T-cell (primary cell): ENCODE data around the gene PLA2G5. TPM values are rescaled to one million over a fixed set of nuclear protein-coding genes. Genes with fewer than 3 reads are reported as not detected.

Source experiments
- ATAC-seq, 4 experiments: fragments of 200-7000 bp in 3 of 4; fragments of 150-1000 bp in 1 of 4; cut with Tn5 transposase; replicated peaks in 1 of 4; 1 replicate in 3 of 4; 2 replicates in 1 of 4; pipeline ENCODE4 v1.10.0; 2021; ENCODE audit warnings: moderate library complexity in 3 of 4, mild to moderate bottlenecking in 2 of 4, moderate number of reproducible peaks in 1 of 4
- CTCF ChIA-PET, 2 donors: fragments of 300-600 bp; sonication (Branson Sonifier 250); formaldehyde crosslinking; loops; one replicate each; lab custom pipeline; 2022; ENCODE audit warnings: antibody characterized with exemption in 2 of 2; lab: Charles Lee
- POLR2A ChIA-PET, 2 donors: fragments of 300-600 bp; sonication (Branson Sonifier 250); formaldehyde crosslinking; loops; one replicate each; lab custom pipeline; 2022; ENCODE audit warnings: antibody characterized with exemption in 2 of 2; lab: Charles Lee
- DNase-seq, 35 experiments: peaks; one replicate each; pipeline versions ENCODE4 v3.0.0 to v3.0.0-alpha.2; 2013 to 2023
- H3K27ac ChIP-seq: one replicate; pipeline ENCODE4 v1.5.1; 2013; ENCODE audit warnings: low read length
- H3K27me3 ChIP-seq, 2 experiments: replicated peaks in 1 of 2; 1 replicate in 1 of 2; 2 replicates in 1 of 2; pipeline versions ENCODE4 v1.6.1 to v1.7.0; 2013; ENCODE audit warnings: low read length in 1 of 2, mixed read lengths in 1 of 2; ENCODE audit not compliant: control insufficient read depth in 2 of 2, insufficient read depth in 2 of 2; ENCODE audit errors: extremely low read depth in 1 of 2
- H3K36me3 ChIP-seq, 2 donors: 1 replicate in 1 of 2; 2 replicates in 1 of 2; pipeline versions ENCODE4 v1.6.1 to v1.7.0; 2013; ENCODE audit warnings: low read length in 1 of 2; ENCODE audit not compliant: control insufficient read depth in 2 of 2, insufficient read depth in 1 of 2; ENCODE audit errors: extremely low read depth in 1 of 2
- H3K4me1 ChIP-seq, 2 experiments: 1 replicate in 1 of 2; 2 replicates in 1 of 2; pipeline versions ENCODE4 v1.6.1 to v1.7.0; 2013; ENCODE audit warnings: low read length in 2 of 2, mixed read lengths in 1 of 2; ENCODE audit not compliant: insufficient read depth in 2 of 2, control insufficient read depth in 1 of 2; ENCODE audit errors: extremely low read depth in 1 of 2
- H3K4me3 ChIP-seq, 2 donors: 1 replicate in 1 of 2; 2 replicates in 1 of 2; pipeline versions ENCODE4 v1.5.1 to v1.7.0; 2013; ENCODE audit warnings: mild to moderate bottlenecking in 2 of 2, low read length in 1 of 2, moderate library complexity in 1 of 2; ENCODE audit not compliant: control insufficient read depth in 1 of 2; ENCODE audit errors: extremely low read depth in 1 of 2
- H3K9me3 ChIP-seq: 2 replicates; pipeline ENCODE4 v1.7.0; 2013
- H3K27ac Mint-ChIP-seq, 2 donors: one replicate each; pipeline ENCODE4 v1.8.0; 2020 to 2021; ENCODE audit warnings: mild to moderate bottlenecking in 2 of 2, mixed read lengths in 2 of 2
- H3K27me3 Mint-ChIP-seq, 2 donors: one replicate each; pipeline ENCODE4 v1.8.0; 2021 to 2022; ENCODE audit warnings: mixed read lengths in 2 of 2
- H3K36me3 Mint-ChIP-seq: one replicate; pipeline ENCODE4 v1.8.0; 2021; ENCODE audit warnings: mixed read lengths
- H3K4me1 Mint-ChIP-seq, 3 donors: one replicate each; pipeline ENCODE4 v1.8.0; 2020 to 2022; ENCODE audit warnings: mixed read lengths in 3 of 3, mild to moderate bottlenecking in 1 of 3
- H3K4me3 Mint-ChIP-seq, 3 donors: one replicate each; pipeline ENCODE4 v1.8.0; 2020 to 2022; ENCODE audit warnings: mild to moderate bottlenecking in 3 of 3, mixed read lengths in 3 of 3, moderate library complexity in 3 of 3
- H3K9me3 Mint-ChIP-seq, 3 donors: one replicate each; pipeline ENCODE4 v1.8.0; 2020 to 2022; ENCODE audit warnings: mixed read lengths in 3 of 3
- WGBS: methylation state at CpG from one replicate; pipeline ENCODE4 v1.1.5; 2013; ENCODE audit warnings: missing lambda C conversion rate; ENCODE audit not compliant: insufficient coverage; 5-methylcytosine and 5-hydroxymethylcytosine counted together
- total RNA-seq, 35 experiments: library from RNA in 6 of 35; stranded (reverse) in 6 of 35; fragments of 120-200 nt in 1 of 35; gene quantifications; one replicate each; pipeline versions ENCODE4 v1.2.1 to v1.2.4 and lab custom pipeline; 2013 to 2026

Gene PLA2G5
- total RNA-seq, 5 donors from 2014 or later (not counting 1 experiment from before 2014, with no cell fraction given) = not detected

DNA sequence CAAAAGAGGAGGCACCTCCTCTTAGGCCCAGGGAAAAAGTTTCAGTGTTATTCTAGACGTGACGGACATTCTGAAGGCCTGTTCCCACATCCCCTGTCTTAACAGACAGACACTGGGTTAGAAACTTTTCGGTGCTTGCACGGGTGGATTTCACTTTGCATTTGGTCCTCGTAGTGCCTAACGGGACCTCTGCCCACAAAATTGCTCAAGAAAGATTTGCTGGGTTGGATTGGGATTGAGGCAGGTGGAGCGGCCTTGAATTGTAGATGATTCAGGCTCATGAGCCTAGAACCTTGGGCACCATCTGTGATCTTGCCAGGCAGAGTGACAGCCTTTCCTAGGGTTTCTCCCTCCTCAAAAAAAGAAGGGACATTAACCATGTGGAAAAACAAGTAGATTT lies 2.8 kb downstream of the PLA2G5 start:
- POLR2A ChIA-PET = no interaction called here
- 82% methylated on average over 5 of the region's 7 CpGs for WGBS

DNA sequence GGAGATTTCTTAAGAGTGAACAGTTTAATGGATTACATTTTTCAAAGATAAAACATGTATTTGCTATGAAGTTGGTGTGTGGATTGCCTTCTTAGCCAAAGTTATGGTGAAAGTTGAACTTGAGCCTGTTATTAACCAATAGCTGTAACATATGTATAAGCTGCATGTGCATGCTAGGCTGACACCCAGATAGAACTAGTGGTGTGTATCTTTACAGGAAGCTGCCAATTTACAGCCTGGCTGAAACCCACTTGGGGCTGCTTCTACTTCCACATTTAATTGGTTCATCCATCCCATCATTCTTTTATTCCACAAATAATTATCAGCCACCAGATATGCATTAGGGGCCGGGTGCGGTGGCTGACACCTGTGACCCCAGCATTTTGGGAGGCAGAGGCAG lies 3.3 kb downstream of the PLA2G5 start:
- no peak overlapping the region for H3K4me3 ChIP-seq
- H3K27ac ChIP-seq = no peak overlapping the region
- Mint-ChIP-seq H3K4me1 (peaks cover 0 to 6% (median 3%) of the 10 kb centered on the region in 3 donors), H3K9me3 (no peaks in the 10 kb centered on the region), H3K36me3 (no peaks in the 10 kb centered on the region), H3K4me3 (no peak overlapping the region), H3K27ac (no peak overlapping the region), H3K27me3 (peaks cover 11% of the 10 kb centered on the region in 2 donors)
- POLR2A ChIA-PET = no interaction called here
- no peaks in the 10 kb centered on the region for H3K9me3 ChIP-seq
- no peaks in the 10 kb centered on the region for H3K36me3 ChIP-seq
- no peaks in the 10 kb centered on the region for H3K4me1 ChIP-seq
- H3K27me3 ChIP-seq = peaks cover 0 to 11% of the 10 kb centered on the region in 2 experiments
- CTCF ChIA-PET = no interaction called here
- DNase-seq (no peak), ATAC-seq (no peak)
- 80% methylated on average over 2 of the region's 2 CpGs for WGBS

More for the DNA sequence above, 2.8 kb downstream of the PLA2G5 start:
- ATAC-seq (no peak), DNase-seq (peak in 1 of 35 experiments; percentile 14)
- no peaks in the 10 kb centered on the region for H3K9me3 Mint-ChIP-seq
- H3K36me3 Mint-ChIP-seq = no peaks in the 10 kb centered on the region
- Histone ChIP-seq H3K9me3 (no peaks in the 10 kb centered on the region), H3K36me3 (no peaks in the 10 kb centered on the region), H3K4me1 (no peaks in the 10 kb centered on the region), H3K27me3 (peaks cover 0 to 9% of the 10 kb centered on the region in 2 experiments), H3K27ac (no peak overlapping the region), H3K4me3 (no peak overlapping the region)
- peaks cover 0 to 1% (median 0%) of the 10 kb centered on the region in 3 donors for H3K4me1 Mint-ChIP-seq
- CTCF ChIA-PET = no interaction called here
- no peak overlapping the region for H3K4me3 Mint-ChIP-seq
- no peak overlapping the region for H3K27ac Mint-ChIP-seq
- peaks cover 6% of the 10 kb centered on the region in 2 donors for H3K27me3 Mint-ChIP-seq

DNA sequence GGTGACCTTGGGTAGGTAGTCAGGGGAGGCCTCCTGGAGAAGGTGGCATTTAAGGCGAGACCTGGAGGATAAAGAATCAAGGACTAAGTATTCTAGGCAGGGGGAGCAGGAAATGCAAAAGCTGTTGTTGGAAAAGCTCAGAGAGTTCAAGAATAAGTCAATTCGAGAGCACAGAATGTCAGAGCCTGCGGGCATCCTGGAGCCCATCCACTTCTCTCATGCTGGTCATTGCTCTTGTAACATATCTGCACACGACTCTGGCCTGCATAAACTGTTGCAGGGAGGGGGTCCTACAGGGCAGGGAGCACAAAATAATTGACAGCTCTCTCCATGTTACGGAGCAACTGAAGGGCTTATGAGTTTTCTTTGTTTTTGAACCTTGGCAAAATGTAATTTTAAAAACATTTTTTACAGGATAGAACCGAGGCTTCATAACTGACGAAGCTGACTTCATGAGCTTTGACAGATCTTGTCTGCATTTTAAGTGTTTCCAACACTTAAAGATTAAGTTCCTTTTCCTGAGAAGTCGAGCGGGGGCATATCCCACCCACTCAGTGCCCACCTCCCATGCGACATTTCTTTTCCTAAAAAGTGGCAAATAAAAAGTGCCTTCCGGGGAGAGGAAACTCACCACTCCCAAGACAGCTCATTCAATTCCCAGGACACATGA lies 4.2 kb downstream of the PLA2G5 start:
- Histone ChIP-seq H3K36me3 (no peaks in the 10 kb centered on the region), H3K9me3 (no peaks in the 10 kb centered on the region), H3K27ac (no peak overlapping the region), H3K27me3 (peaks cover 0 to 18% of the 10 kb centered on the region in 2 experiments), H3K4me1 (no peaks in the 10 kb centered on the region), H3K4me3 (no peak overlapping the region)
- POLR2A ChIA-PET = no interaction called here
- Mint-ChIP-seq H3K27me3 (peaks cover 16 to 18% of the 10 kb centered on the region in 2 donors), H3K4me3 (no peak overlapping the region), H3K36me3 (no peaks in the 10 kb centered on the region), H3K27ac (no peak overlapping the region), H3K4me1 (peaks cover 0 to 11% (median 7%) of the 10 kb centered on the region in 3 donors), H3K9me3 (no peaks in the 10 kb centered on the region)
- DNase-seq (no peak), ATAC-seq (no peak)
- CTCF ChIA-PET = no interaction called here
- WGBS = 81% methylated on average over 11 of the region's 11 CpGs

DNA sequence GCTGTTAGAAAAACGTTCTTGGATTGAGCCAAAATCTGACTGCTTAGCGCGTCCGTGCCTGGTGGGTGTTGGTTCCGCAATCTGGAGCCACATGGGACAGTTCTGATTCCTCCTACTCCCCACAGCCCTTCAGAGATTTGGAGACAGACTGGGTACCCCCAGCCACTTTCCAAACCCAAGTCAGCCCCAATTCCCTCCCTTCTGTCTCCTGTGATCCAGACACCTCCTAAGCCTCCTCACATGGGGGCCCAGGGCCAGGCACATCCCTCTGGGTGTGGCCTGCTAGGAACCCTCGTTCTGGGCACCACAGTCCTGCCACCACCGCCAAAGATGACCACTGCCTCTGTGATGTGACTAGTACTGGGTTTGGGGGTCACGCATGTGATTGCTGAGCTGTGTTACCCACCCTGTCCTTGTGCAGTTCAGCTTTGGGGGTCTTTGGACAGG lies 4.8 kb downstream of the PLA2G5 start:
- CTCF ChIA-PET = no interaction called here
- H3K4me1 ChIP-seq = no peaks in the 10 kb centered on the region
- DNase-seq = peak in 1 of 35 experiments; percentile 3

DNA sequence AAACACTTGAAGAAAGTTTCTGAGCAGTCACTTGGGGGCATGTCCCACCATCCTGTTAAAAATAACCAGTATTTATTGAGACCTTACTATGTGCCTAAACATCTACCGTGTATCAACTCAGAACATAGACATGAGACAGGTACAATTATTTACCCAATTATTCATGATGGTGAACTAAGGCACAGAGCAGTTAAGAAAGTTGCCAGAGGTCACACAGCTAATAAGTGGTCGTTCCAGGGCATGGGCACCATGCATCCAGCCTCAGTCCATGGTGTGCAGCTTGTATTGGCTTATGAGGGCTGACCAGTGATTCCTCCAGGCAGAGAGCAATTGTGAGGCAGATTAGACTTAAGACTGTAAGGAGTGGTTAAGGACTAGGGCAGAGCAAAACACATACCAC lies 5.4 kb downstream of the PLA2G5 start:
- H3K4me1 ChIP-seq = peaks cover 0 to 2% of the 10 kb centered on the region in 2 experiments

More for the DNA sequence above, 4.8 kb downstream of the PLA2G5 start:
- Mint-ChIP-seq H3K27me3 (peaks cover 19 to 20% of the 10 kb centered on the region in 2 donors), H3K36me3 (no peaks in the 10 kb centered on the region), H3K9me3 (no peaks in the 10 kb centered on the region), H3K4me1 (peaks cover 0 to 12% (median 7%) of the 10 kb centered on the region in 3 donors), H3K4me3 (no peak overlapping the region), H3K27ac (no peak overlapping the region)
- Histone ChIP-seq H3K27me3 (peaks cover 0 to 22% of the 10 kb centered on the region in 2 experiments), H3K36me3 (no peaks in the 10 kb centered on the region), H3K9me3 (no peaks in the 10 kb centered on the region), H3K27ac (no peak overlapping the region), H3K4me3 (no peak overlapping the region)
- WGBS = 50% methylated on average over 1 of the region's 8 CpGs
- no peak for ATAC-seq
- POLR2A ChIA-PET = no interaction called here

DNA sequence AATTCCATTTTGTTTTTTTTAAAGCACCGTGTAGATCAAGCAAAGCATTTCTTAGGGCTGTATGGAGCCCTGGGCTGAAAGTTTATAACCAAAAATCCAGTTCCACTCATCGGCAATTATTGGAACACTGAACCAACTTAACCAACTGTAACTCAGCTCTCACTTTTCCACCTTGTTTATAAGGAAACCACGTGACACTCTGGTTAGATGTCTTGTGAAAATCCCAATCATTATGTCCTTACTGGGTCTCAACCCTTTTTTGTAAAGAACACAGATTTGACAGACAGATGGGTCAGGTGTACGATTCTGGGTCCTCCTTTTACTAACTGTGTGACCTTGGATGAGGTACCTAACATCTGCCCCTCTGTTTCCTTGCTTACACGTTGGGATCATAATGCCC lies 6.2 kb downstream of the PLA2G5 start:
- Histone ChIP-seq H3K9me3 (no peaks in the 10 kb centered on the region), H3K36me3 (no peaks in the 10 kb centered on the region), H3K4me1 (peaks cover 0 to 10% of the 10 kb centered on the region in 2 experiments), H3K4me3 (no peak overlapping the region), H3K27ac (no peak overlapping the region), H3K27me3 (peaks cover 0 to 34% of the 10 kb centered on the region in 2 experiments)
- no peaks in the 10 kb centered on the region for H3K9me3 Mint-ChIP-seq
- peaks cover 24 to 29% of the 10 kb centered on the region in 2 donors for H3K27me3 Mint-ChIP-seq
- POLR2A ChIA-PET = no interaction called here
- WGBS = 60% methylated on average over 3 of the region's 5 CpGs
- DNase-seq = no peak
- no peak overlapping the region for H3K4me3 Mint-ChIP-seq
- H3K27ac Mint-ChIP-seq = no peak overlapping the region
- CTCF ChIA-PET = no interaction called here
- no peaks in the 10 kb centered on the region for H3K36me3 Mint-ChIP-seq
- ATAC-seq = no peak
- peaks cover 4 to 21% (median 12%) of the 10 kb centered on the region in 3 donors for H3K4me1 Mint-ChIP-seq

More for the DNA sequence above, 5.4 kb downstream of the PLA2G5 start:
- Histone ChIP-seq H3K9me3 (no peaks in the 10 kb centered on the region), H3K4me3 (no peak overlapping the region), H3K36me3 (no peaks in the 10 kb centered on the region), H3K27me3 (peaks cover 0 to 25% of the 10 kb centered on the region in 2 experiments), H3K27ac (no peak overlapping the region)
- Mint-ChIP-seq H3K36me3 (no peaks in the 10 kb centered on the region), H3K4me1 (peaks cover 0 to 13% (median 7%) of the 10 kb centered on the region in 3 donors), H3K27me3 (peaks cover 20 to 22% of the 10 kb centered on the region in 2 donors), H3K4me3 (no peak overlapping the region), H3K9me3 (no peaks in the 10 kb centered on the region), H3K27ac (no peak overlapping the region)
- no CpG with 5 or more reads among the region's 2 CpGs for WGBS
- no peak for ATAC-seq
- CTCF ChIA-PET = no interaction called here
- peak in 1 of 35 experiments; percentile 3 for DNase-seq
- POLR2A ChIA-PET = no interaction called here
